Inflammatory macrophage treated with lipopolysaccharide for 4 hours (primary cell): Measurements from ENCODE around the gene NFIB.

ENCODE experiments used
- DNase-seq: peaks from one replicate; pipeline ENCODE4 v3.0.0-alpha.2; 2020

Gene NFIB

GRCh38 chr9:14058325-14058688, 255.6 kb downstream of the NFIB start:
- no peak for DNase-seq

GRCh38 chr9:14057368-14058324, 256.3 kb downstream of the NFIB start:
- no peak for DNase-seq

GRCh38 chr9:14056316-14056861, 257.6 kb downstream of the NFIB start:
- DNase-seq, result no peak

GRCh38 chr9:14054096-14054495, 259.8 kb downstream of the NFIB start:
- DNase-seq, result no peak

- no peak for DNase-seq
Observed at GRCh38 chr9:14052359-14052758, 261.6 kb downstream of the NFIB start.

- DNase-seq, result no peak
Observed at GRCh38 chr9:14051419-14051818, 262.5 kb downstream of the NFIB start.

- DNase-seq, result no peak
Observed at GRCh38 chr9:14043483-14043882, 270.5 kb downstream of the NFIB start.

- DNase-seq, result no peak
Observed at GRCh38 chr9:14037331-14037730, 276.6 kb downstream of the NFIB start.

- no peak for DNase-seq
Observed at GRCh38 chr9:14033067-14033466, 280.9 kb downstream of the NFIB start.
